HepG2 (cell line): ENCODE data around the gene WSCD2.

ENCODE experiments used
- BRD4 ChIP-seq: sonication (generic); formaldehyde crosslinking; IDR thresholded peaks from 2 replicates; pipeline ENCODE4 v1.4.0; 2020; ENCODE audit warnings: missing genetic modification reagents
- ESRRA ChIP-seq: sonication (generic); formaldehyde crosslinking; IDR thresholded peaks from 2 replicates; pipeline ENCODE4 v1.5.1; 2020; ENCODE audit warnings: mild to moderate bottlenecking, low read depth, missing genetic modification reagents
- NFYC ChIP-seq: IDR thresholded peaks from 2 replicates; pipeline ENCODE4 v1.6.1; 2016; ENCODE audit warnings: missing genetic modification reagents, missing compliant biosample characterization
- PCBP1 ChIP-seq: fragments of 200-400 bp; formaldehyde crosslinking; IDR thresholded peaks from 2 replicates; pipeline ENCODE4 v1.6.1; 2017; ENCODE audit warnings: mild to moderate bottlenecking, low read depth, low read length, borderline replicate concordance
- TF ChIP-seq, protein P1 (sequence below): sonication (generic); formaldehyde crosslinking; IDR thresholded peaks from 2 replicates; pipeline ENCODE4 v1.5.0; 2020; ENCODE audit warnings: mild to moderate bottlenecking, missing genetic modification reagents, moderate library complexity

DNA sequence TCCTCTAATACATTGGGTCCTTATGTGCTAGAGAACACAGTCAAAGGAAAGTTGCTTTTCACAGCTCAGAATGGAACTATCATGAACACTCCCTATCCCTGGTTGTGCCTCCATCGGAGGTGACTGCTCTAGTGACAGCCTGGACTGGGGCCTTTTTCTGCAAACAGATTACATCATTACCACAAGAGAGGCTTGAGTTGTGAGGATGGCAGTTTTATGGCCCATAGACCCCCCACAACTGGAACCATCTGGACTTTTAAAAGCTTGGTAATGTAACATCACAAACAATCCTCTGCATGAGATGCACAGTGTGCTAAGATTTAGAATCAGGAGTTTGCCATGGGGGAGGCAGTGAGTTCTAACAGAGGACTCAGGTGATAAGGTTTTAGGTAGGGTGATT, 46.6 kb upstream of the WSCD2 start:
- TF ChIP-seq, protein P1, sequence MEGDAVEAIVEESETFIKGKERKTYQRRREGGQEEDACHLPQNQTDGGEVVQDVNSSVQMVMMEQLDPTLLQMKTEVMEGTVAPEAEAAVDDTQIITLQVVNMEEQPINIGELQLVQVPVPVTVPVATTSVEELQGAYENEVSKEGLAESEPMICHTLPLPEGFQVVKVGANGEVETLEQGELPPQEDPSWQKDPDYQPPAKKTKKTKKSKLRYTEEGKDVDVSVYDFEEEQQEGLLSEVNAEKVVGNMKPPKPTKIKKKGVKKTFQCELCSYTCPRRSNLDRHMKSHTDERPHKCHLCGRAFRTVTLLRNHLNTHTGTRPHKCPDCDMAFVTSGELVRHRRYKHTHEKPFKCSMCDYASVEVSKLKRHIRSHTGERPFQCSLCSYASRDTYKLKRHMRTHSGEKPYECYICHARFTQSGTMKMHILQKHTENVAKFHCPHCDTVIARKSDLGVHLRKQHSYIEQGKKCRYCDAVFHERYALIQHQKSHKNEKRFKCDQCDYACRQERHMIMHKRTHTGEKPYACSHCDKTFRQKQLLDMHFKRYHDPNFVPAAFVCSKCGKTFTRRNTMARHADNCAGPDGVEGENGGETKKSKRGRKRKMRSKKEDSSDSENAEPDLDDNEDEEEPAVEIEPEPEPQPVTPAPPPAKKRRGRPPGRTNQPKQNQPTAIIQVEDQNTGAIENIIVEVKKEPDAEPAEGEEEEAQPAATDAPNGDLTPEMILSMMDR (CRISPR knock-in tag) = no peak
- TF ChIP-seq NFYC (no peak), PCBP1 (no peak), ESRRA (CRISPR knock-in tag) (no peak), BRD4 (CRISPR knock-in tag) (no peak)
